KOPT-K1 (cell line): Measurements from ENCODE around the gene RASAL1.
A peak's percentile ranks its signal among the peaks of the same experiment; 100 is the strongest.

Experiments
- H3K27ac ChIP-seq: fragments of 200-600 bp; sonication (generic); 2 replicates; pipeline ENCODE4 v1.5.1; 2016; ENCODE audit warnings: antibody characterized with exemption, mild to moderate bottlenecking, low read depth, low read length; ENCODE audit not compliant: poor library complexity, severe bottlenecking
- H3K36me3 ChIP-seq: fragments of 200-600 bp; sonication (generic); 2 replicates; pipeline ENCODE4 v1.5.1; 2017; ENCODE audit warnings: antibody characterized with exemption, mild to moderate bottlenecking, low read length, moderate library complexity; ENCODE audit not compliant: insufficient read depth
- H3K9me3 ChIP-seq: fragments of 200-600 bp; sonication (generic); 2 replicates; pipeline ENCODE4 v1.5.1; 2017; ENCODE audit warnings: antibody characterized with exemption, low read length, mild to moderate bottlenecking; ENCODE audit not compliant: insufficient read depth, poor library complexity, severe bottlenecking

The RASAL1 gene

DNA sequence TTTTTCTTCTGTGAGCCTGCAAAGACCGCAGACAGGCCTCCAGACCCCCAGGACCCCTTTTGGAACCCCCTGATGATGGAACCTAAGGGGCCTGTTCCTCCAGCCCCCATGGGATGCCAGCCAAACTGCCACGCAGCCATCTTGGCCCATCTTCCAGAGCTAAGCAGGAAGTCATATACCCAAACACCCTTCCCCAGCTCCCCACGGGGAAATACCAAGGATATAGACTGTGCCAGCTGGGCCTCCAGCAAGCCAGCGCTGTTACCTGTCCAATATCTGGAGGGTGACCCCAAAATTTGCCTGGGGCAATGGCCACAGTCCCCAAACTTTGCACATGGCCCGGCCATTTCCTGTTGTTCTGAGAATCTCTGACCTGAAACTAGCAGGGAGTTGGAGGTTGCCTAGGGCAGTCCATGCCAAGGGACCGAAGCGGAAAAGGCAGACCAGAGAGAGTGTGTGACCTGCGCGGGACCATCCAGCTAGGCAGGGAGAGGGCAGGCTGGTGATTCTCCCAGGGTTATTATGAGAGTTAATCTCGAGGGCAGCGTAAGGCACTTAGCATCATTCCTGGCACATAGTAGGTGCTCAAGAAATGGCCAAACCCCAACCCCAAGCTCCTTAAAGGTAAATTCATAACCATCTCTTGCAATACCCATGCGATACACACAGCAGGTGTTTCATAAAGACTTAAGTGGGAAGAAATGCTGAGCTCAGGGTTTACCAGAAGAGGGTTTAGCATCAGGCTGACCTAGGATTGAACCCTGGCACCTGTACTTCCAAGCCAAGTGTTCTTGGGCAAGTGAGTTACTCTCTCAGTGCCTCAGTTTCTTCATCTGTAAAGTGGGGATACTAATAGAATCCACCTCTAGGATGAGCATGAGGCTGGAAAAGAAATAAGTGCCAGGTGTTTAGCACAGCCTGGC is 2.6 kb upstream of the RASAL1 start:
- no peaks in the 10 kb centered on the region for H3K36me3 ChIP-seq
- H3K27ac ChIP-seq: no peak overlapping the region
- no peaks in the 10 kb centered on the region for H3K9me3 ChIP-seq

DNA sequence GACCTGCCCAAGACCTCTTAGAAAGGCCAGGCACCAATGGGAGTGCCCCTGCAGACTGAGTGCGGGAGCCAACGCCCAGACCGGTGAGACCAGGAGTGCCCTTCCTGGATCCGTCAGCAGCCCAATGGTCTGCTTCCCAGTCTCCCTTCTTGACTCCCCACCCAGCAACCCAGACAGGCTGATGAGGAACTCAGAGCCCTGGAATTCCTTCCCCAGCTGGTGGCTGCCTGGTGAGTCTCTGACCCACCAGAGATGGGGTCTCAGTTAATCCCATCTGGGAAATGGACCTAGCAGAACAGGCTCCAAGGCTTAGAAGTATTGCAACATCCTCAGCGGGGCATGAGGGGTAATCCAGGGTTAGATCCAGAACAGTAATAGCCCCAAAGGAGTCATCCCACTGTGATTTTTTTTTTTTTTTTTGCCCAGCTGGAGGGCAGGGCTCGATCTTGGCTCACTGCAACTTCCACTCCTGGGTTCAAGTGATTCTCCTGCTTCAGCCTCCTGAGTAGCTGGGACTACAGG is 1.5 kb upstream of the RASAL1 start:
- H3K36me3 ChIP-seq: no peaks in the 10 kb centered on the region
- no peaks in the 10 kb centered on the region for H3K9me3 ChIP-seq
- H3K27ac ChIP-seq: peak overlapping the region; percentile 75

DNA sequence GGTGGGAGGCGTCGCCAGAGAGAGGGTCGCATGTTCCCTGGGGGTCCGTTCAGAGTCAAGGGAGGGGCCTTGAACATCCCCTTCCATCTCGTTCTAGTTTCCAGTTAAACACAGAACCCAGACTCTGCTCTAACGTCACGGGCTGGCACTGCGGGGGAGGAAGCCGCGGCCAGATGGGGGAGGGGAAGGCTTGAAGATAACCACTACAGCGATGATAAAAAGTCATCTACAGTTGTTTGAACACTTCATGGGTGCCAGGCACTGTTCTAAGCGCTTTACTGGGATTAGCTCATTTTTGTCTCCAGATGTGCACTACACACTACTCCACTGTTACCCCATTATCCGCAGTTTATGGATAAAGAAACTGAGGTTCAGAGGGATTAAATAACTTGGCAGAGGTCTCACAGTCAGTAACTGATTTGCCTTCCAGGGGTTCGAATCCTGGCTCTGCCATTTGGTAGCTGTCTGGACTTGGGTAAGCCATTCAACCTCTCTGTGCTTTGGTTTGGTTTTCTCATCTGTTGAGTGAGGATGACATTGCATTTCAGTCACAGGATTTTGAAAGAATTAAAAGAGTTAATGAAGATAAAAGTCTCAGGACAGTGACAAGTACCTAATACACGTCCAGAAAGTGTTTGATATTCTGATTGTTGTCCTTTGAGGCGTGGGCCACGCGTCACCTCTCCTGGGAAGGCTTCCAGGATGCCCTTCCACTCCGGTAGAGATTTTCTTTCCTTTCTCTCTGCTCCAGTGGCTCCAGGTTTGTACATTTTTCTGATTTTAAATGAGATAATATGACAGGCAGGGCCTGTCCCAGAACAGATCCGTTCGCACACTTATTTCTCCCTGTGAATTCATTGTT is 798 bp upstream of the RASAL1 start:
- Histone ChIP-seq H3K27ac (peak overlapping the region; percentile 75), H3K9me3 (no peaks in the 10 kb centered on the region), H3K36me3 (no peaks in the 10 kb centered on the region)

DNA sequence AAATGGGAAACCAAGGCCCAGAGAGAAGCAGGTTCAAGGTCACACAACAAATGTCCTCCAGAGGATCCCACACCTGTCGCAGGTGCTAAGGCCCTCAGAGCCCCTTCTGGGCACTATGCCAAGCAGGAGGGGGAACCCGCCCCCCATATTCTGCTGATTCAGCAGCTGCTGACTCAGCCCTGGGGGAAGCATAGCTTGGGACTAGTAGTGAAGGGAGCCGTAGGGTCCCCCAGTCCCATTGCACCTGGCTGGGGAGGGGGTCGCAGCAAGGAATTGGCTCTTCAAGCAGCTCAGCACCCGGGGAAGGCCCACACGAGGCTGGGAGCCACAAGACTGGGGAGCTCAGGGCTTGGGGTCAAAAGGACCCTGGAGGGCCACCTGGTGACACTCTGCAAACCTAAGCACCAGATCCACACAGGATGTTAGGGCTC is 1.0 kb downstream of the RASAL1 start:
- H3K27ac ChIP-seq: peak overlapping the region; percentile 75
- no peaks in the 10 kb centered on the region for H3K9me3 ChIP-seq
- H3K36me3 ChIP-seq: 0 out of 2 replicates have a peak, but pooled peaks cover 7% of the 10 kb centered on the region

DNA sequence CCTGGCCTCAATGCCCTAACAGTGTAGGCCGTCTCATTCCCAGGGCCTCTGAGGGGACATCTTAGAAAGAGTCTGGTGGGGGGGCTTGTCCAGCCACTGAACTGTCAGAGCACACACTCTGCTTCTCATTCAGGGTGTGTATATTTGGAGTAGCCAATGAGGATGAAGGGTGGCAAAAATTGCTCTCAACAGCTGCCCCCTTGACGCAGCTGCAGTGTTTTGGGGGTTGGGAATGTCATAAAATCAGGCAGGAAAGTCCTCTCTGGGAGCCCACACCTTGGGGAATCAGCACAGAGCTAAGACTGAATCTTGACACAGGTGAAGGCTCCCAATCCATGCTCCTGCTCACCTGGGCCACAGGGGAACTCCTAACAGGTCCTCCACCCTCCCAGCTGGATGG is 1.5 kb downstream of the RASAL1 start:
- 0 out of 2 replicates have a peak, but pooled peaks cover 7% of the 10 kb centered on the region for H3K36me3 ChIP-seq

DNA sequence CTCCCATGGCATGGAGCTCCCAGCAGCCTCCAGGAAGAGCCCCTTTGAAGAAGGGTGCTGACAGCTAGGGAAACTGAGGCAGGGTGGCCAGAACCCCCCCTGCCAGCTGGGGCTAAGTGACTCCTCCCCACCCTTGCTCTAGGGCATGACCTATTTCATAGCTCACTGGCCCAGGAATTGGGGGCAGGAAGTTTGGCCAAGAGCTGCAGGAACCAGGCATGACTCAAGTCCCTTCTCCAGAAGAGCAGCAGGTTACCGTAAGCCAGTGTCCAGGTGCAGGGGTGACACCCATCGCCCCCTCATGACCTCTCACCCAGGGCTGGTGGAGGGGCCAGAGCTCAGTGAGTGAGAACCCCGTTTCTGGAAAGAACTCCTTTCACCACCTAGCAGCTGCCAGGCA is 1.9 kb downstream of the RASAL1 start:
- Histone ChIP-seq H3K36me3 (0 out of 2 replicates have a peak, but pooled peaks cover 7% of the 10 kb centered on the region), H3K27ac (peak overlapping the region; percentile 75), H3K9me3 (no peaks in the 10 kb centered on the region)

More for the DNA sequence above, 1.5 kb downstream of the RASAL1 start:
- peak overlapping the region; percentile 75 for H3K27ac ChIP-seq
- no peaks in the 10 kb centered on the region for H3K9me3 ChIP-seq

DNA sequence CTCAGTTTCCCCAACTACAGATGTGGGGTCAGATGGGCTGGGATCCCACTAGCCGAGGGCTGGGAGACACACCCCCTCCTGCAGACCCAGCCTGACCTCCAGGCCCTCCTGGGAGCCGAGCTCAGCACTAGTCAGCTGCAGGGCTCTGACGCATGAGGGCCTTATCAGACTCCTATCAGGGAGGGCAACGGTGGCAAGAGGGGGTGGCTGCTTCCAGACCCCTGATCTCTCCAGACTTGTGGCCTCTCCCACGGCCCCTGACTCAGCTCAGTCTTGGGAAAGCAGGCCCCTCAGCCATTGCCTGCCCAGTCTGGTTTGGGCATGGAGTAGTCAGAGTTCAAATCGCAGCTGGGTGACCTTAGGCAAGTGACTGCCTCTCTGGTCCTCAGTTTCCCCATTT is 2.5 kb downstream of the RASAL1 start:
- H3K36me3 ChIP-seq: 0 out of 2 replicates have a peak, but pooled peaks cover 7% of the 10 kb centered on the region
- H3K27ac ChIP-seq: no peak overlapping the region
- H3K9me3 ChIP-seq: no peaks in the 10 kb centered on the region

DNA sequence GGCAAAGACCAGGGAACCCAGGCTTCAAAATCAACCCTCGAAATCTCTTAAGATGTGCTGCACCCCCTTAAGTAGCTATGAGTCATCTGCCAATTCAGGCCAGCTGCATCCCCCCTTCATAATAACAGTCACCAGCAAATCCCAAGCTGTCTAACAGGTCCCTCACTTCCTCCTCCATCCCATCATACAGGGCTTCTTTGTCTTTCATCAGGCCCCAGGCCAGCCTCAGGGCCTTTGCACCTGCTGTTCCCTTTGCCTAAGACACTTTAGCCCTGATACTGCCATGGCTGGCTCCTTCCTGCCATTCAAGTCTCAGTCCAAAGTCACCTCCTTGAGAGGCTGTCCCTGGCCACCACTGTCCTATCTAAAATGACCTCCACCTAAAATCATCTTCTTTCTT is 4.0 kb downstream of the RASAL1 start:
- Histone ChIP-seq H3K36me3 (peaks cover 10% of the 10 kb centered on the region), H3K27ac (no peak overlapping the region), H3K9me3 (no peaks in the 10 kb centered on the region)

DNA sequence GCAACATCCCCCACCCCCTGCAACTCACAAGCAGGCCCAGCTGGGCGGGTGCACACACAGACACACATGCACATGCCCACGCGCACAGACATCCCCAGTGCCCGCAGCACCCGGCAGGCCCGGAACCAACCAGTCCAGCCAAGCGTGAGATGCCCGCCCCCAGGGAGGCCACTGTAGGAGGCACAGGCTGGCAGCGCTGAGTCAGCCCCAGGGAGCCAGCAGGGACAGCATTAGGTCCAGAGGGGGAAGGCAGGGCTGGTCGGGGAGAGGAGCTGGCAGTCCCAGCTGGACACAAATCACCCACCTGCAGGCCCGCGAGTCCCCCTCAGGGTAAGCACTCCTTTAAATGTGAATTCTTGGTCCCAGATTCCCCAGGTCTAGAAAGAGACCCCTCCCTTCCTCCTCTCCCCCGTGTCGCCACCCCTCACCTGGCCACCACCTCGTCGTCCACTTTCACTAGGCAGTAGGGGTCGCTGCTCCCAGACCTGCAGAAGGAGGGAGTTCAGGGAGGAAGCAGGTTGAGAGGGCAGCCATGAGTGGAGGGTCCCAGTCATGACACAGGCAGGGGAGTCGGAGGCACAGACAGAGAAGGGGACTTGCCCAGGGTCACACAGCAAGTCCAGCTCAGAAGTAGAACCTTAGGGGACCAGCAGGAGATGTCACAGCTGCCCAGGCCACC is 5.0 kb downstream of the RASAL1 start:
- Histone ChIP-seq H3K9me3 (no peaks in the 10 kb centered on the region), H3K27ac (peak overlapping the region; percentile 42), H3K36me3 (peaks cover 17% of the 10 kb centered on the region)

DNA sequence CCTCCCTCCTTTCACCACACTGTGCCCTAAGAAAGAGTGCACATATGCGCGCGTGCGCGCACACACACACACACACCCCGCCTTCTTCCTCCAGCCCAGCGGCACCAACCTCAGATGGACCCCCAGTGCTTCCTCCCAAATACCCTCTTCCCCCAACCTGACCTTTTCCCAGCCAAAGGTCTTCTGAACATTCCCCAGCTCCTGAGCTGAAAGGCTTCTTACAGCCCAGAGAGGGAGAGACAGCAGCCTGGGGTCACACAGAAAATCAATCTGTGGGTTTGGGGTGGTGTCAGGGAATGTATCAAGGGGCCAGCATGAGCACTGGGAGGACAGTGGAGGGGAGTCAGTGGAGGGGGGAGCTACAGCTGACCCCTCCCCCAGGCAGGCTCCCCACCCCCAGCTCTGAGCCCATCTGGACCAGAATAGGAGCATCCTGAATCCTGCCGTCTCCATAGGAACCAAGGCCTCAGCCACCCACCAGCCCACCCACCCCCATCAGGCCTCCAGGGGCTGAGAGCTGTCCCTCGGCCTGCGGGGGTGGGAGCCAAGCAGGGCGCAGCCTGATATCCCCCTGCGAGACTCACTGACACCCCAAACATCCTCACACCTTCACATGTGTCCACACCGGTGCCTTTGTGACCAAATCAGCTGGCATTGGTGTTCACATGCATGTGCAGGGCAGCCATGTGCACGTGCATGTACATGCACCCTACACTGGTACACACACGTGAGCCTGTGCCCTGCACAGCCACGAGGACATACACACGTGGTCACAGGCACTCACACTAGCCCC is 5.7 kb downstream of the RASAL1 start:
- H3K36me3 ChIP-seq: peaks cover 23% of the 10 kb centered on the region
- no peaks in the 10 kb centered on the region for H3K9me3 ChIP-seq
- peak overlapping the region; percentile 42 for H3K27ac ChIP-seq

DNA sequence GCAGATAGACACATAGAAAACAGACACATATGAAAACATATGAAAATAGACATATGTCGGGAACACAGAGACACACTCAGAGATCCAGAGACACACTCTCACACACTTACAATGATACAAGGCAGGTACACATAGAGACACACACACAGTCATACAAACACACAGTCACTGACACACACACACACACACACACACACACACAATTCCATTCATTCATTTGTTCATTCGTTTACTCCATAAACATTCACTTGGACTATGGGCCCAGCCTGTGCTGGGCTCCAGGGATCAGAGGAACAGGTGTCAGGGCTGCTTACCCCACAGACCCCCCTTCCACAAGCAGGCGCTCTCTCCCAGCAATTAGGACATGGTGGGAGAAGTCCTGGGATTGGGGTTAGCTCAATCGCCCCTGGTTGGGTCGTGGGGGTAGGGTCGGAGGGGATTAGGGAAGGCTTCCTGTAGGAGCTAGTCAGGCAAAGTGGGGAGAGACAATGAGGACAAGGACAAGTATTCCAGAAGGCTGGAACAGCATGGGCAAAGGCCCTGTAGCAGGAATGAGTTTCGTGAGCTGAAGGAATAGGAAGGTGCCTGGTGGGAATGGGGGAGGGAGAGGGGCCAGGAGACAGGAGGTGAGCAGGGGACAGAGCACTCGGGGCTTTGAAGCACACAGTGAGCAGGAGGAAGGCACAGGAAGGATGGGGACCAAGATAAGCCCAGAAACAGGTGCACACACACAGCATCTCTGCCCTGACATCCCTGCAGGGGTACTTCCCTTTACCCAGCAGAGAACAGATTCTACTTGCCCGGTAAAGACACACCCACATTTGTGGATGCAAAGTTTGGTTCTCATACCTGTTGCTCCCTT is 6.5 kb downstream of the RASAL1 start:
- Histone ChIP-seq H3K36me3 (peaks cover 31% of the 10 kb centered on the region), H3K9me3 (peaks cover under 1% of the 10 kb centered on the region), H3K27ac (peak overlapping the region; percentile 42)

DNA sequence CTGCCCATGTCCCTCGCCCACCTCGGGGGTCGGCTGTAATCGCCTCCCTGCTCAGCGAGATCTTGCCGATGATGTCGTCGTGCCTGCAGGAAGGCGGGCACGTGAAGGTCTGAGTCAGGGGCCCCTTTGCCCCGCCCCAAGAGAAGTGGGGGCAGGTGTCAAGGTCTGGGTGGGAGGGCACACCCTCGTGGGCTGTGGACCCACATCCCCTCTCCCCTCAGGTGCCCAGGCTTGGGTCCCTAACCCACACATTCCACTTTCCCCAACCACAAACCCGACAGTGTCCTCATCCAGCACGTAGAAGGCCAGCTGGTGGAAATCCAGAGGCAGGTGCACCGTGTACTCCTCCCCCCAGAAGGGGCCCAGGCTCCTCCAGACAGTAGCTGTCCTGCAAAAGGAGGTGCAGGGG is 7.8 kb downstream of the RASAL1 start:
- H3K27ac ChIP-seq: peak overlapping the region; percentile 42
- H3K9me3 ChIP-seq: peaks cover 13% of the 10 kb centered on the region
- H3K36me3 ChIP-seq: peaks cover 44% of the 10 kb centered on the region

DNA sequence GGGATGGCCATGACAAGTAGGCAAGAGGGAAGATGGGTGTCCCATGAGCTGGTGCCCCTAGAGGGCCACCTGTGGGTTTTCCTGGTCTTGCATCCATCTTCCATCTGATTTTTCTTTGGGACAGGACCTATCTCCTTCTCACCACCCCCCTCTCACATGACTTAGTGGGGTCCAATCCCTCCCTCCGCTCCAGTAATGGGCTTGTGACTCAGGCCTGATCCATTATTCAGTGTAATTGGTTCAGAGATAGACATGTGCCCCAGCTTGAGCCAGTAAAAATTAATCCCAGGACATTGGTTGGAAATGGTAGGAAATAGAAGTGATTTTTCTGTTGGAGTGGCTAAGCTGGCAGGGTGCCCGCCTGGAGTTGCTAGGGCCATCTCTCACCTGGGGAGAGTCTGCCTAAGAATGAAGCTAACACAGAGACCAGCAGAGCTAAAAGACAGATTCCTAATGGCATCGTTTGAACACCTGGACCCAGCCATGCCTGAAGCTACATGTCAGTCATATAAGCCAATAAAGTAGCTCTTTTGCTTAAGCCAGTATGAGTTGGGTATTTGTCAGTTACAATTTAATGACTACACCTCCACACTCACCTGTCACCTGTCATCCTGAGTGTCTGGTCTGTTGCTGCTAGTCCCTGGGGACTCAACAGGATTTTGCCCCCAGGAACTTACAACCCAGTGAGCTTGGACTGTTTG is 14.7 kb downstream of the RASAL1 start:
- H3K9me3 ChIP-seq: peaks cover 13% of the 10 kb centered on the region
- H3K36me3 ChIP-seq: peaks cover 91% of the 10 kb centered on the region
- no peak overlapping the region for H3K27ac ChIP-seq
